Astrocyte (in vitro differentiated cells and primary cell): ENCODE data around the gene HSD3B7. TPM values are rescaled to one million over a fixed set of nuclear protein-coding genes. Genes with fewer than 3 reads are reported as not detected.

Experiments used
- DNase-seq: peaks from one replicate; pipeline ENCODE4 v3.0.0-alpha.2; 2010; ENCODE audit warnings: low read depth
- FAIRE-seq: peaks from 2 replicates; lab custom pipeline; 2011; peaks lifted over from hg19 to GRCh38; lab: Jason Lieb, UNC
- H2AFZ ChIP-seq: 2 replicates; pipeline ENCODE4 v1.6.0; 2012; ENCODE audit warnings: low read depth, low read length, inconsistent platforms
- H3K27ac ChIP-seq: 2 replicates; pipeline ENCODE4 v1.5.1; 2011; ENCODE audit warnings: low read depth, low read length, inconsistent platforms
- H3K27me3 ChIP-seq: 2 replicates; pipeline ENCODE4 v1.6.0; 2011; ENCODE audit warnings: low read length, inconsistent platforms; ENCODE audit not compliant: insufficient read depth
- H3K36me3 ChIP-seq: 2 replicates; pipeline ENCODE4 v1.5.1; 2011; ENCODE audit warnings: low read length, inconsistent platforms; ENCODE audit not compliant: insufficient read depth
- H3K4me1 ChIP-seq: 2 replicates; pipeline ENCODE4 v1.5.1; 2011; ENCODE audit warnings: low read length, inconsistent platforms; ENCODE audit not compliant: insufficient read depth
- H3K4me2 ChIP-seq: 2 replicates; pipeline ENCODE4 v1.6.0; 2012; ENCODE audit warnings: low read length, inconsistent platforms
- H3K4me3 ChIP-seq: 2 replicates; pipeline ENCODE4 v1.5.1; 2011; ENCODE audit warnings: low read depth, mild to moderate bottlenecking, low read length, inconsistent platforms; ENCODE audit not compliant: insufficient read depth
- H3K79me2 ChIP-seq: 2 replicates; pipeline ENCODE4 v1.6.0; 2012; ENCODE audit warnings: mild to moderate bottlenecking, low read length, inconsistent platforms; ENCODE audit not compliant: insufficient read depth
- H3K9ac ChIP-seq: 2 replicates; pipeline ENCODE4 v1.6.0; 2012; ENCODE audit warnings: mild to moderate bottlenecking, low read length, inconsistent platforms
- H3K9me3 ChIP-seq: 2 replicates; pipeline ENCODE4 v1.5.1; 2012; ENCODE audit warnings: low read depth, mild to moderate bottlenecking, low read length, inconsistent platforms; ENCODE audit not compliant: insufficient read depth
- H4K20me1 ChIP-seq: 2 replicates; pipeline ENCODE4 v1.6.0; 2012; ENCODE audit warnings: low read length, inconsistent platforms; ENCODE audit not compliant: insufficient read depth
- H3K27ac Mint-ChIP-seq: one replicate; pipeline ENCODE4 v1.8.0; 2021; ENCODE audit warnings: mild to moderate bottlenecking, mixed read lengths; ENCODE audit not compliant: unreplicated experiment
- H3K27me3 Mint-ChIP-seq: one replicate; pipeline ENCODE4 v1.8.0; 2021; ENCODE audit warnings: low read depth, mixed read lengths; ENCODE audit not compliant: unreplicated experiment
- H3K36me3 Mint-ChIP-seq: one replicate; pipeline ENCODE4 v1.8.0; 2021; ENCODE audit warnings: low read depth, mixed read lengths; ENCODE audit not compliant: unreplicated experiment
- H3K4me1 Mint-ChIP-seq: one replicate; pipeline ENCODE4 v1.8.0; 2021; ENCODE audit warnings: low read depth, mixed read lengths; ENCODE audit not compliant: unreplicated experiment
- H3K4me3 Mint-ChIP-seq: one replicate; pipeline ENCODE4 v1.8.0; 2021; ENCODE audit warnings: mild to moderate bottlenecking, moderate library complexity, mixed read lengths; ENCODE audit not compliant: unreplicated experiment
- H3K9me3 Mint-ChIP-seq: one replicate; pipeline ENCODE4 v1.8.0; 2021; ENCODE audit warnings: mild to moderate bottlenecking, mixed read lengths; ENCODE audit not compliant: unreplicated experiment
- EZH2 ChIP-seq: IDR thresholded peaks from 2 replicates; pipeline ENCODE4 v1.6.1; 2012; ENCODE audit warnings: mild to moderate bottlenecking, low read length, inconsistent platforms; ENCODE audit not compliant: insufficient read depth
- total RNA-seq: library from RNA; stranded (reverse); gene quantifications from 2 replicates; pipeline ENCODE4 v1.2.1, GENCODE V29; 2021
- TF ChIP-seq, protein P1 (sequence below): IDR thresholded peaks from 2 replicates; pipeline ENCODE4 v1.5.1; 2011; ENCODE audit warnings: low read depth, mild to moderate bottlenecking, inconsistent platforms, low read length, moderate library complexity; ENCODE audit not compliant: insufficient read depth

Gene HSD3B7
- total RNA-seq, 1 donor from 2014 or later: 8.3 TPM

DNA sequence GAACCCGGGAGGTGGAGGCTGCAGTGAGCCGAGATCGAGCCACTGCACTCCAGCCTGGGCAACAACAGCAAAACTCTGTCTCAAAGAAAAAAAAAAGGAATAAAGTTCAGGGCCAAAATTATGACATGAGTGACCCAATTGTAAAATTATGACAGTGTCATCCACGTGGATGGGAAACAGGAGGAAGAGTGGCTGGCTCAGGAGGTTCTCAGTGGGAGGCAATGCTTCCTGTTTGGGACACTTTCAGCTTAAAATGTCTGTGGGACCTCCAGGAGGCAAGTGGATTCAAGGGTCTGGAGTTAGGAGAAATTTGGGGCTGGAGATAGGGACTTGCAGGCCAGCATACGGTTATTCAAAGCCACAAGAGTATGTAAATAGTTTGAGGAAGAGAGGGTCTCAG lies 40.3 kb downstream of the HSD3B7 start:
- Mint-ChIP-seq H3K27me3 (no peaks in the 10 kb centered on the region), H3K27ac (peak overlapping the region; percentile 28), H3K36me3 (no peaks in the 10 kb centered on the region), H3K4me3 (no peak overlapping the region), H3K4me1 (peaks cover 5% of the 10 kb centered on the region), H3K9me3 (no peaks in the 10 kb centered on the region)
- Histone ChIP-seq H2AFZ (peak overlapping the region; percentile 13), H4K20me1 (no peaks in the 10 kb centered on the region), H3K4me1 (no peaks in the 10 kb centered on the region), H3K27ac (no peak overlapping the region), H3K9ac (no peak overlapping the region), H3K4me2 (no peak overlapping the region), H3K4me3 (no peak overlapping the region), H3K36me3 (no peaks in the 10 kb centered on the region), H3K79me2 (no peaks in the 10 kb centered on the region), H3K9me3 (no peaks in the 10 kb centered on the region), H3K27me3 (no peaks in the 10 kb centered on the region)
- TF ChIP-seq EZH2: no peak
- FAIRE-seq: no peak
- no peak for DNase-seq

DNA sequence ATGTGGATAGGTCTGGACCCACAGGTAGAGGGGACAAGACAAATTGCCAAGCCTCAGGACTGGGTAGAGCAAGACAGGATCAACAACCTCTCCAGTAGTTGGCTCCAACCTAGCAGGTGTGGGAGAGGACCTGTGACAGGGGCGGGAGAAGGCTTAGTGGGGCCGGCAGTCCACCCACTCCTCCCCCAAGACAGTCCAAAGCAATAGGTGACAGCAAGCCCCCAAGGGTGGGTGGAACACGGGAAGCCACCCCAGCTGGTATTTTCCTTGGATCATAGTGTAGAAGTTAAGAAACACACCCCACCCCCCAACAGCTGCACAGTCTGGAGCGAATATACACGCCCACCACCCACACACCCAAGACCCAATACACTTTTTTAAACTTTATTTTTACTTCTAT lies 44.3 kb downstream of the HSD3B7 start:
- H3K9me3 ChIP-seq: no peaks in the 10 kb centered on the region
- H4K20me1 ChIP-seq: peaks cover 1% of the 10 kb centered on the region
- H3K36me3 Mint-ChIP-seq: no peaks in the 10 kb centered on the region
- peaks cover 19% of the 10 kb centered on the region for H3K4me1 Mint-ChIP-seq
- no peak overlapping the region for H3K27ac Mint-ChIP-seq
- FAIRE-seq (no peak), DNase-seq (no peak)
- H3K9me3 Mint-ChIP-seq: no peaks in the 10 kb centered on the region
- H3K36me3 ChIP-seq: no peaks in the 10 kb centered on the region
- no peak overlapping the region for H3K9ac ChIP-seq
- no peaks in the 10 kb centered on the region for H3K27me3 Mint-ChIP-seq
- H3K4me3 ChIP-seq: no peak overlapping the region
- H3K79me2 ChIP-seq: peaks cover 7% of the 10 kb centered on the region
- H2AFZ ChIP-seq: no peak overlapping the region
- H3K27me3 ChIP-seq: no peaks in the 10 kb centered on the region
- H3K4me3 Mint-ChIP-seq: no peak overlapping the region
- no peak for TF ChIP-seq EZH2
- TF ChIP-seq, protein P1, sequence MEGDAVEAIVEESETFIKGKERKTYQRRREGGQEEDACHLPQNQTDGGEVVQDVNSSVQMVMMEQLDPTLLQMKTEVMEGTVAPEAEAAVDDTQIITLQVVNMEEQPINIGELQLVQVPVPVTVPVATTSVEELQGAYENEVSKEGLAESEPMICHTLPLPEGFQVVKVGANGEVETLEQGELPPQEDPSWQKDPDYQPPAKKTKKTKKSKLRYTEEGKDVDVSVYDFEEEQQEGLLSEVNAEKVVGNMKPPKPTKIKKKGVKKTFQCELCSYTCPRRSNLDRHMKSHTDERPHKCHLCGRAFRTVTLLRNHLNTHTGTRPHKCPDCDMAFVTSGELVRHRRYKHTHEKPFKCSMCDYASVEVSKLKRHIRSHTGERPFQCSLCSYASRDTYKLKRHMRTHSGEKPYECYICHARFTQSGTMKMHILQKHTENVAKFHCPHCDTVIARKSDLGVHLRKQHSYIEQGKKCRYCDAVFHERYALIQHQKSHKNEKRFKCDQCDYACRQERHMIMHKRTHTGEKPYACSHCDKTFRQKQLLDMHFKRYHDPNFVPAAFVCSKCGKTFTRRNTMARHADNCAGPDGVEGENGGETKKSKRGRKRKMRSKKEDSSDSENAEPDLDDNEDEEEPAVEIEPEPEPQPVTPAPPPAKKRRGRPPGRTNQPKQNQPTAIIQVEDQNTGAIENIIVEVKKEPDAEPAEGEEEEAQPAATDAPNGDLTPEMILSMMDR: no peak
- H3K4me1 ChIP-seq: peaks cover 8% of the 10 kb centered on the region
- H3K27ac ChIP-seq: no peak overlapping the region
- H3K4me2 ChIP-seq: no peak overlapping the region

DNA sequence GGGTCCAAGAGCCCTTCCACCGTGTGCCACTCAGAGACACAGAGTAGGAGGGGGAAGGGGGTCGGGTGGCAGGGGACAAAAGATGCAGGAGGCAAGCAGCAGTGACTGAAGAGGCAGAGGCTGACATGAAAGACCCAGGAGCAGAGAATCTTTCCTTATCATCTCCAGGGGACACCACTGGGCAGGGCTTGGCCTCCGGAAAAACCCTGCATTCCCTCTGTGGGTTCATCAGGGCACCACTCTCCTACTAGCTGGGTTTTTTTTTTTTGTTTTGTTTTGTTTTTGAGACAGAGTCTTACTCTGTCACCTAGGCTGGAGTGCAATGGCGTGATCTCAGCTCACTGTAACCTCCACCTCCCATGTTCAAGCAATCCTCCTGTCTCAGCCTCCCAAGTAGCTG lies 46.3 kb downstream of the HSD3B7 start:
- Mint-ChIP-seq H3K27me3 (no peaks in the 10 kb centered on the region), H3K9me3 (no peaks in the 10 kb centered on the region), H3K27ac (no peak overlapping the region), H3K4me3 (peak overlapping the region; percentile 94), H3K36me3 (peaks cover 2% of the 10 kb centered on the region), H3K4me1 (peaks cover 18% of the 10 kb centered on the region)
- Histone ChIP-seq H3K79me2 (peaks cover 20% of the 10 kb centered on the region), H2AFZ (no peak overlapping the region), H4K20me1 (peaks cover 15% of the 10 kb centered on the region), H3K36me3 (peaks cover 1% of the 10 kb centered on the region), H3K9ac (no peak overlapping the region), H3K4me3 (no peak overlapping the region), H3K9me3 (no peaks in the 10 kb centered on the region), H3K4me1 (peaks cover 12% of the 10 kb centered on the region), H3K27ac (no peak overlapping the region), H3K4me2 (no peak overlapping the region), H3K27me3 (no peaks in the 10 kb centered on the region)
- DNase-seq (no peak), FAIRE-seq (no peak)
- no peak for TF ChIP-seq EZH2
